ENCODE measurements around the gene TRANK1. TPM values are rescaled to one million over a fixed set of nuclear protein-coding genes. Genes with fewer than 3 reads are reported as not detected.
A peak's percentile ranks its signal among the peaks of the same experiment; 100 is the strongest.

TRANK1 gene
- total and polyA plus RNA-seq, 4 donors: 2.9 to 40.0 (median 10.2) TPM

- TF ChIP-seq EGR1 (IDR thresholded peaks at IDR 0.05; ENCODE audit: low read depth in 2 of 2) (no peak), HNF4A (conservative IDR thresholded peaks at IDR 0.05) (no peak), SP1 (IDR thresholded peaks at IDR 0.05) (no peak)
Observed at GRCh38 chr3:36824443-36824842, 120.4 kb downstream of the TRANK1 start (continued).

GRCh38 chr3:36823806-36824205 is 121.0 kb downstream of the TRANK1 start:
- H3K9ac ChIP-seq (ENCODE audit: low read depth in 1 of 2, low read length in 2 of 2): no peak overlapping the region
- DNase-seq (ENCODE audit: low spot score): no peak
- 89% methylated on average over 3 of the region's 3 CpGs for WGBS
- H3K36me3 ChIP-seq (ENCODE audit: control insufficient read depth in 4 of 4, insufficient read depth in 3 of 4, low read depth in 1 of 4, low read length in 3 of 4): peaks cover 0 to 29% (median 23%) of the 10 kb centered on the region in 4 donors
- H3K27ac ChIP-seq (ENCODE audit: low read depth in 1 of 2, low read length in 2 of 2): no peak overlapping the region
- no peaks in the 10 kb centered on the region for H3K4me1 ChIP-seq (ENCODE audit: control insufficient read depth in 4 of 4, insufficient read depth in 4 of 4, low read length in 3 of 4)
- H3K9me3 ChIP-seq (ENCODE audit: control insufficient read depth in 4 of 4, low read length in 3 of 4): no peaks in the 10 kb centered on the region
- H3K27me3 ChIP-seq (ENCODE audit: control insufficient read depth in 4 of 4, insufficient read depth in 4 of 4, low read length in 3 of 4): no peaks in the 10 kb centered on the region
- no peak overlapping the region for H3K4me3 ChIP-seq (ENCODE audit: low read depth in 1 of 3, low read length in 3 of 3)
- TF ChIP-seq HNF4A (conservative IDR thresholded peaks at IDR 0.05) (peak in 1 of 2 donors; percentile 8), NR2F2 (IDR thresholded peaks at IDR 0.05) (no peak)

- no peak overlapping the region for H3K4me3 ChIP-seq (ENCODE audit: low read depth in 1 of 3, low read length in 3 of 3)
- no peaks in the 10 kb centered on the region for H3K27me3 ChIP-seq (ENCODE audit: control insufficient read depth in 4 of 4, insufficient read depth in 4 of 4, low read length in 3 of 4)
- H3K27ac ChIP-seq (ENCODE audit: low read depth in 1 of 2, low read length in 2 of 2): no peak overlapping the region
- no peaks in the 10 kb centered on the region for H3K4me1 ChIP-seq (ENCODE audit: control insufficient read depth in 4 of 4, insufficient read depth in 4 of 4, low read length in 3 of 4)
- 83% methylated on average over 3 of the region's 3 CpGs for WGBS
- H3K36me3 ChIP-seq (ENCODE audit: control insufficient read depth in 4 of 4, insufficient read depth in 3 of 4, low read depth in 1 of 4, low read length in 3 of 4): peaks cover 0 to 6% (median 2%) of the 10 kb centered on the region in 4 donors
- H3K9me3 ChIP-seq (ENCODE audit: control insufficient read depth in 4 of 4, low read length in 3 of 4): no peaks in the 10 kb centered on the region
- no peak overlapping the region for H3K9ac ChIP-seq (ENCODE audit: low read depth in 1 of 2, low read length in 2 of 2)
- DNase-seq (ENCODE audit: low spot score): no peak
- no peak for TF ChIP-seq MAX (IDR thresholded peaks at IDR 0.05)
- no peak for TF ChIP-seq TAF1 (conservative IDR thresholded peaks at IDR 0.05)
- no peak for TF ChIP-seq EGR1 (IDR thresholded peaks at IDR 0.05; ENCODE audit: low read depth in 2 of 2)
- no peak for TF ChIP-seq CTCF (IDR thresholded peaks at IDR 0.05; ENCODE audit: low read depth, low read length, missing input control)
- TF ChIP-seq HNF4G (IDR thresholded peaks at IDR 0.05): no peak
Observed at GRCh38 chr3:36820083-36820482, 124.8 kb downstream of the TRANK1 start.

- Histone ChIP-seq H3K27ac (ENCODE audit: low read depth in 1 of 2, low read length in 2 of 2) (no peak overlapping the region), H3K9me3 (ENCODE audit: control insufficient read depth in 4 of 4, low read length in 3 of 4) (no peaks in the 10 kb centered on the region), H3K9ac (ENCODE audit: low read depth in 1 of 2, low read length in 2 of 2) (no peak overlapping the region), H3K36me3 (ENCODE audit: control insufficient read depth in 4 of 4, insufficient read depth in 3 of 4, low read depth in 1 of 4, low read length in 3 of 4) (no peaks in the 10 kb centered on the region), H3K4me1 (ENCODE audit: control insufficient read depth in 4 of 4, insufficient read depth in 4 of 4, low read length in 3 of 4) (no peaks in the 10 kb centered on the region), H3K27me3 (ENCODE audit: control insufficient read depth in 4 of 4, insufficient read depth in 4 of 4, low read length in 3 of 4) (no peaks in the 10 kb centered on the region), H3K4me3 (ENCODE audit: low read depth in 1 of 3, low read length in 3 of 3) (no peak overlapping the region)
- DNase-seq (ENCODE audit: low spot score): no peak
- 68% methylated on average over 6 of the region's 6 CpGs for WGBS
- TF ChIP-seq REST (IDR thresholded peaks at IDR 0.05): no peak
- no peak for TF ChIP-seq ATF3 (IDR thresholded peaks at IDR 0.05)
- TF ChIP-seq TAF1 (conservative IDR thresholded peaks at IDR 0.05): no peak
- TF ChIP-seq MAX (IDR thresholded peaks at IDR 0.05): no peak
- no peak for TF ChIP-seq SP1 (IDR thresholded peaks at IDR 0.05)
- no peak for TF ChIP-seq GABPA (IDR thresholded peaks at IDR 0.05 in 1 of 2, conservative IDR thresholded peaks at IDR 0.05 in 1 of 2)
- no peak for TF ChIP-seq YY1 (IDR thresholded peaks at IDR 0.05)
- TF ChIP-seq RAD21 (IDR thresholded peaks at IDR 0.05): no peak
- no peak for TF ChIP-seq HNF4G (IDR thresholded peaks at IDR 0.05)
- no peak for TF ChIP-seq EGR1 (IDR thresholded peaks at IDR 0.05; ENCODE audit: low read depth in 2 of 2)
- no peak for TF ChIP-seq ZBTB33 (IDR thresholded peaks at IDR 0.05)
- TF ChIP-seq RXRA (IDR thresholded peaks at IDR 0.05): no peak
Observed at GRCh38 chr3:36817806-36818533, 126.9 kb downstream of the TRANK1 start.
